D721Med (cell line): ENCODE data around the gene EVA1C.

Source experiments
- DNase-seq: peaks from one replicate; pipeline ENCODE4 v3.0.0; 2011; ENCODE audit warnings: low spot score; ENCODE audit not compliant: insufficient read length
- FAIRE-seq: peaks from 2 replicates; lab custom pipeline; 2011; peaks lifted over from hg19 to GRCh38; lab: Jason Lieb, UNC
- TF ChIP-seq, protein P1 (sequence below): IDR thresholded peaks from 2 replicates; pipeline ENCODE4 v1.5.1; 2012; ENCODE audit warnings: mild to moderate bottlenecking, control low read depth; ENCODE audit not compliant: insufficient read depth; ENCODE audit errors: missing control alignments

The EVA1C gene

DNA sequence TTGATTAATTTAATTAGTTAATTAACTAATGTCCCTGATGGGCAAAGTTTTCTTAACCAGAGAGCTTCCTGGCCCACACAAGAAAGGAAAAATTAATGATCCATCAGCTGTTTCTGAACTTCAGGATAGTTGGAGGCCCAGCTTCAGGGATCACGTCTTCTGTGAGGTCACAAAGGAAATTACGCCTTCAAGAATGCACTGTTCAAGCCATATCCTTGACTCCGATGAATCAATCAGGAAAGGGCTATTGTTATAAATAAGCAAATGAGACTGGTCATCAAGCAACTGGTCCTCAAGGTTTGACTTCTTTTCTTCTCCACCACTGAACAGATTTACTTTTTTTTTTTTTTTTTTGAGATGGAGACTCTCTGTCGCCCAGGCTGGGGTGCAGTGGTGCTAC is 132.2 kb downstream of the EVA1C start:
- TF ChIP-seq, protein P1, sequence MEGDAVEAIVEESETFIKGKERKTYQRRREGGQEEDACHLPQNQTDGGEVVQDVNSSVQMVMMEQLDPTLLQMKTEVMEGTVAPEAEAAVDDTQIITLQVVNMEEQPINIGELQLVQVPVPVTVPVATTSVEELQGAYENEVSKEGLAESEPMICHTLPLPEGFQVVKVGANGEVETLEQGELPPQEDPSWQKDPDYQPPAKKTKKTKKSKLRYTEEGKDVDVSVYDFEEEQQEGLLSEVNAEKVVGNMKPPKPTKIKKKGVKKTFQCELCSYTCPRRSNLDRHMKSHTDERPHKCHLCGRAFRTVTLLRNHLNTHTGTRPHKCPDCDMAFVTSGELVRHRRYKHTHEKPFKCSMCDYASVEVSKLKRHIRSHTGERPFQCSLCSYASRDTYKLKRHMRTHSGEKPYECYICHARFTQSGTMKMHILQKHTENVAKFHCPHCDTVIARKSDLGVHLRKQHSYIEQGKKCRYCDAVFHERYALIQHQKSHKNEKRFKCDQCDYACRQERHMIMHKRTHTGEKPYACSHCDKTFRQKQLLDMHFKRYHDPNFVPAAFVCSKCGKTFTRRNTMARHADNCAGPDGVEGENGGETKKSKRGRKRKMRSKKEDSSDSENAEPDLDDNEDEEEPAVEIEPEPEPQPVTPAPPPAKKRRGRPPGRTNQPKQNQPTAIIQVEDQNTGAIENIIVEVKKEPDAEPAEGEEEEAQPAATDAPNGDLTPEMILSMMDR: no peak
- FAIRE-seq (no peak), DNase-seq (no peak)

DNA sequence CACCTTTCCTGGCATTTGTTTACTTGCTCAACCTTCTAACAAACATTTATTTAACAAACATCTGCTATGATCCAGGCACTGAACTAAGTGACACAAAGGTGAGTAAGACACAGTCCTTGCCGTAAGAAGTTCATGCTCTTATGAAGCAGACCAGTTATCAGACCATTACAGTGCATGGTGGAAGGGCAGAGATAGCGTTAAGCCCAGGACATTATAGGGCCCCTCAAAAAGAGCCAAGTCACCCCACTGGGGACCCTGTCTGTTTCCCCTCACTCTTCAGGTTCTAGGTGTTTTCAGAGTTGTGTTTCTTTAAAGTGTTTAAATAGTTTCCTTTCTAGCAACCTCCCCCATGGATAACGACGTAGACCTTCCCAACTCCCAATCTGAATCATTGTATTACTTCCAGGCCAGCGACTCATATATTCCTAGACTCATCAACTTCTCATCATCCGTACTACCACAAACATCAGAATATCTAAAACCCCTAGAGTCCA is 133.5 kb downstream of the EVA1C start:
- DNase-seq (no peak), FAIRE-seq (no peak)
- TF ChIP-seq, protein P1: no peak

DNA sequence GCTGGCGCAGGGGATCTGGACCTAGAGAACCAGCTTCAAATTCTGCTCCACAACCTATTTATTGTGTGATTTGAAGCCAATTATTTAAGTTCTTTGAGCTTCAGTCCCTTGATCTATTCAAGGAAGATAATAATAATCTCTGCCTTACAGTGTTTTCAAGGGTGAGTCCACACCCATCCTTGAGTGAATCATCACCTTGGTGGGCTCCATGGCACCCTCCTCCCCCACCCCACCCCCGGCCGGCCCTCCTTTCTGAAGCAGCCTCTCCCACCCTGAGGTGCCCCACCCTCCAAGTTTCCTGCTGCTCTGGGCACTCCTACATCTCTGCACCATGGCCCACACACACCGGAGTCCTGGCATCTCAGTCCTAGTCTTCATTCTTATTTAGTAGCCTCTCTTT is 134.5 kb downstream of the EVA1C start:
- FAIRE-seq (no peak), DNase-seq (no peak)
- TF ChIP-seq, protein P1: no peak

DNA sequence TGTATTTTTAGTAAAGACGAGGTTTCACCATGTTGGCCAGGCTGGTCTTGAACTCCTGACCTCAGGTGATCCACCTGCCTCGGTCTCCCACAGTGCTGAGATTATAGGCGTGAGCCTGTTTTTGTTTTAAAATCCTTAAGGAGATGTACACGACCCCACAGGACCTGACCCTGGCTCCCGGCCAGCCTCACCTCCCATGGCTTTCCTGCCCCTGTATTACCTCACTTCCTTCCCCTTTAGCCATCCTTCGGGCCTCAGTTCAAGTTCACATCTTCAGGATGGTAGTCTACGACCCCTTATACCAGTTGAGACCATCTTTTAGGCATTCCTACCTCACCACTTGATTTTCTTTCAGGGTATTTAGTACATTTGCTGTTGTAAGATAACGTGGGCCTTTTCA is 136.5 kb downstream of the EVA1C start:
- no peak for FAIRE-seq
- TF ChIP-seq, protein P1: no peak
- no peak for DNase-seq

DNA sequence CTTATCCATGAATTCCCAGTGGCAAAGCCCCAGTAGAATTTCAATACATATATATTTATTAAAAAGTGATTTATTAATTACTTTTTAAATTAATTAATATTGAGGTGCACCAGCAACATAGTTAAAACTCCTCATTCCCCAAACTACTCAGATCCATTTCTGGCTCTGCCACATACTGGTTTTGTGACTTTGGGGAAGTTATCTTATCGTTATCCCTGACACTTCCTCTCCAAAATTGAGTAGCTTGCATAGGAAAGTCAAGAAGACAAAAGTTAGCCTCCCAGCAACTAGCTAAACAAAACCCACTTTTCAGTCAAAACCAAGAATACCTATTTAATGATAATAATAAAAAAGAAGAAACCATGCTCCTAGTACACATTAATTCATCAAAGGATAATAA is 136.9 kb downstream of the EVA1C start:
- DNase-seq (no peak), FAIRE-seq (no peak)

DNA sequence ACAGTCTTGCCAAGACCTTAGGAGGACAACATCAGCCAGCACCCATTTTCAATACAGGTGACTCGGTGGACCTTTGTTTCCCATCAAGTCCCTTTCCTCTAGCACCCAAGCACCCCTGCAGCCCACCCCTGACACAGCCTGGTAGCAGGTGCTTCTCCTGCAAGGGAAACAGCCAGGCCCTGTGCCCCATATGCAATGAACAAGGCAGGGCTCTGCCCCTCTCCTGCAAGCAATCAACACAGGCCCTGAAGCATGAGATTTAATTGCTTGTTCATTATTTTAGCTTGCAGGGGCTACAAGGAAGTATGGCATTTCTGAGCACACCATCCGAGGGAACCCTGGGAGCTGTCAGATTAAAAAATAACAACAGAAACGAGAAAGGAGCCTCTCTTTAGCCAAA is 137.4 kb downstream of the EVA1C start:
- FAIRE-seq (no peak), DNase-seq (no peak)
- TF ChIP-seq, protein P1: no peak

More for the DNA sequence above, 136.9 kb downstream of the EVA1C start:
- TF ChIP-seq, protein P1: no peak

DNA sequence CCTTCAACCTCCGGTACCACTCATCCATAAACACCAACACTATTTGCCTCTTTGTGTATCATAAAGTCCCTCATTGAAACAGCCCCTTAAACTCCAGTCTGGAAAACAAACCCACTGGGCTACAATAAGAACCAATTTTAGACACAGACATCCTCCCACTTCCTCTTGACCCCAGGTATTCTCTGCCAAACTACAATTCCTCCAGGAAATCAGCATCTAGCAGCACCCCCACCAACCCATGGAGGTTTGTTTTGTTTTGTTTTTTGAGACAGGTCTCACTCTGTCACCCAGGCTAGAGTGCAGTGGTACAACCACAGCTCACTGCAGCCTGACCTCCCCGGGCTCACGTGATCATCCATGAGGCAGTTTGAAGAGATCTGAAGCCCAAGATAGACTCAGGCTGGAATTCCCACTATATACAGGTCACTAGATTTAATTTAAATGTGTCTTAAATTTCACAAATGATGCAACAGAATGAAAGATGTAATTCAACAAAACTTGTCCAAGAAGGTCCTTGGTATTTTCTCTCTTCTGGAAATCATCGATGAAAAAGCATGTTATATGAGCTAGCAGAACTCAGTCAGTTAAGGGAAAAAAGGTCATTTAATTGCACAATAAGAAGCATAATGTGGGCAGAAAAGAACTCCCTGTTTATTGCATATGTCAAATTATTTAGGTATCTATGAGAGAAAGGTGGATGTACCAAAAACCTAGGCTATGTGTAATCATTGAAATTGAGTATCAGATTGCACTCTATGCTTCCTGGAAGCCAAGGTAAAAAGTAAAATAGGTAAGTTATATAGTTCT is 142.5 kb downstream of the EVA1C start:
- FAIRE-seq (no peak), DNase-seq (no peak)

More for the DNA sequence above, 142.5 kb downstream of the EVA1C start:
- TF ChIP-seq, protein P1: no peak
